ENCODE data around the gene TTLL11. TPM values are rescaled to one million over a fixed set of nuclear protein-coding genes. Genes with fewer than 3 reads are reported as not detected.

The TTLL11 gene
- polyA plus RNA-seq, 1 donor from 2014 or later = 8.0 TPM

- Histone ChIP-seq H3K9ac (ENCODE audit: low read length) (no peak overlapping the region), H3F3A (ENCODE audit: insufficient read depth, low read length, poor library complexity, severe bottlenecking) (no peaks in the 10 kb centered on the region), H4K20me1 (ENCODE audit: insufficient read depth) (no peaks in the 10 kb centered on the region), H3K4me3 (ENCODE audit: low read length) (no peak overlapping the region), H3K79me2 (replicated peaks; ENCODE audit: insufficient read depth, low read length) (no peaks in the 10 kb centered on the region), H3K4me2 (ENCODE audit: low read length) (no peak overlapping the region), H2AFZ (ENCODE audit: low read depth, low read length) (no peak overlapping the region), H3K36me3 (ENCODE audit: insufficient read depth, low read length) (no peaks in the 10 kb centered on the region), H3K27ac (ENCODE audit: low read length) (no peak overlapping the region), H3K9me3 (ENCODE audit: low read length) (no peaks in the 10 kb centered on the region), H3K9me2 (ENCODE audit: insufficient read depth, low read length) (no peaks in the 10 kb centered on the region), H3K27me3 (ENCODE audit: insufficient read depth, low read depth, low read length) (no peaks in the 10 kb centered on the region)
- TF ChIP-seq, protein P1, sequence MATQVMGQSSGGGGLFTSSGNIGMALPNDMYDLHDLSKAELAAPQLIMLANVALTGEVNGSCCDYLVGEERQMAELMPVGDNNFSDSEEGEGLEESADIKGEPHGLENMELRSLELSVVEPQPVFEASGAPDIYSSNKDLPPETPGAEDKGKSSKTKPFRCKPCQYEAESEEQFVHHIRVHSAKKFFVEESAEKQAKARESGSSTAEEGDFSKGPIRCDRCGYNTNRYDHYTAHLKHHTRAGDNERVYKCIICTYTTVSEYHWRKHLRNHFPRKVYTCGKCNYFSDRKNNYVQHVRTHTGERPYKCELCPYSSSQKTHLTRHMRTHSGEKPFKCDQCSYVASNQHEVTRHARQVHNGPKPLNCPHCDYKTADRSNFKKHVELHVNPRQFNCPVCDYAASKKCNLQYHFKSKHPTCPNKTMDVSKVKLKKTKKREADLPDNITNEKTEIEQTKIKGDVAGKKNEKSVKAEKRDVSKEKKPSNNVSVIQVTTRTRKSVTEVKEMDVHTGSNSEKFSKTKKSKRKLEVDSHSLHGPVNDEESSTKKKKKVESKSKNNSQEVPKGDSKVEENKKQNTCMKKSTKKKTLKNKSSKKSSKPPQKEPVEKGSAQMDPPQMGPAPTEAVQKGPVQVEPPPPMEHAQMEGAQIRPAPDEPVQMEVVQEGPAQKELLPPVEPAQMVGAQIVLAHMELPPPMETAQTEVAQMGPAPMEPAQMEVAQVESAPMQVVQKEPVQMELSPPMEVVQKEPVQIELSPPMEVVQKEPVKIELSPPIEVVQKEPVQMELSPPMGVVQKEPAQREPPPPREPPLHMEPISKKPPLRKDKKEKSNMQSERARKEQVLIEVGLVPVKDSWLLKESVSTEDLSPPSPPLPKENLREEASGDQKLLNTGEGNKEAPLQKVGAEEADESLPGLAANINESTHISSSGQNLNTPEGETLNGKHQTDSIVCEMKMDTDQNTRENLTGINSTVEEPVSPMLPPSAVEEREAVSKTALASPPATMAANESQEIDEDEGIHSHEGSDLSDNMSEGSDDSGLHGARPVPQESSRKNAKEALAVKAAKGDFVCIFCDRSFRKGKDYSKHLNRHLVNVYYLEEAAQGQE (IDR thresholded peaks at IDR 0.05; ENCODE audit: borderline replicate concordance) = no peak
- TF ChIP-seq RAD21 (conservative IDR thresholded peaks at IDR 0.05) = no peak
- TF ChIP-seq POLR2AphosphoS5 (IDR thresholded peaks at IDR 0.05) = no peak
- TF ChIP-seq EZH2 (IDR thresholded peaks at IDR 0.05; ENCODE audit: borderline replicate concordance, insufficient read depth, low read length, poor library complexity, severe bottlenecking) = no peak
- no peak for TF ChIP-seq EP300 (conservative IDR thresholded peaks at IDR 0.05; ENCODE audit: poor library complexity, severe bottlenecking)
- no peak for TF ChIP-seq TAF1 (IDR thresholded peaks at IDR 0.05; ENCODE audit: low read depth)
- no peak for TF ChIP-seq SMC3 (conservative IDR thresholded peaks at IDR 0.05; ENCODE audit: poor library complexity)
- no peak for TF ChIP-seq MXI1 (conservative IDR thresholded peaks at IDR 0.05; ENCODE audit: poor library complexity, severe bottlenecking)
- TF ChIP-seq CTCF (IDR thresholded peaks at IDR 0.05; ENCODE audit: poor library complexity, severe bottlenecking) = no peak
These were observed 271.8 kb downstream of the TTLL11 start for GRCh38 chr9:121821326-121821725.

DNA sequence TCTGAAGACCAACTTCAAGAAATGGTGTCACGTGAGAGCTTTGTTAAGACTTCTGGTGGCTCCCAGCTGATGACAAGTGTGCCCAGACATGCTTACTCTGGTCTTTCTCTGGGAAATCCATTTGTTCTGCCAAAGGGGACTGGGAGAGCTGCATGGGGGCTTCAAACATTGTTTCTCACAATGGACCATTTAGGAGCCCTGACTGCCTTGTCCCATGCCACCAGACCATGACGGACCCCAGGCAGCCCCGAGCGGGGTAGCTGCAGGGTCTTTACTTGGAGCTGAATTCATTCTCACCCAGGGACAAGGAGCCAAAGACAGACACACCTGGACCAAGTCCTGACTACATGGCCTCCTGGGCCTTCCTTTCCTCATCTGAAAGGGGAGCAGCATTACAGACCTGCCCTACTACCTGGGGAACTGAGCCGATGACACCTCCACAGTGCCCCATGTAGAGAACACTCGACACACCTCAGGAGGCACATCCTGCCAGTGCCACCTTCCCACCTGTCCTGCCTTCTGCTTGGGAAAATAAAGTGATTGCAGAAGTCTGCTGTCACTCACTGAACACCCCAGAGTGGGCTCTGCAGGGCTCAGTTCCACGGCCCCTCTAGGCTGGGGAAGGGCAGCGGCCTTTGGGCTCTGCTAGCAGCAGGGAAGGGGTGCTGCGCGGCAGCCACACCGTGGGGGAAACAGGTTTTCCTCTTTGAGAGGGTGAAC is 272.7 kb downstream of the TTLL11 start:
- H3K4me3 ChIP-seq (ENCODE audit: low read length) = no peak overlapping the region
- H3K9me3 ChIP-seq (ENCODE audit: low read length) = no peaks in the 10 kb centered on the region
- H3F3A ChIP-seq (ENCODE audit: insufficient read depth, low read length, poor library complexity, severe bottlenecking) = no peaks in the 10 kb centered on the region
- no peak overlapping the region for H3K9ac ChIP-seq (ENCODE audit: low read length)
- H3K79me2 ChIP-seq (replicated peaks; ENCODE audit: insufficient read depth, low read length) = no peaks in the 10 kb centered on the region
- TF ChIP-seq SMC3 (conservative IDR thresholded peaks at IDR 0.05; ENCODE audit: poor library complexity) (no peak), POLR2AphosphoS5 (IDR thresholded peaks at IDR 0.05) (no peak), CTCF (IDR thresholded peaks at IDR 0.05; ENCODE audit: poor library complexity, severe bottlenecking) (no peak), EZH2 (IDR thresholded peaks at IDR 0.05; ENCODE audit: borderline replicate concordance, insufficient read depth, low read length, poor library complexity, severe bottlenecking) (no peak), EP300 (conservative IDR thresholded peaks at IDR 0.05; ENCODE audit: poor library complexity, severe bottlenecking) (no peak), RAD21 (conservative IDR thresholded peaks at IDR 0.05) (no peak), MXI1 (conservative IDR thresholded peaks at IDR 0.05; ENCODE audit: poor library complexity, severe bottlenecking) (no peak), TAF1 (IDR thresholded peaks at IDR 0.05; ENCODE audit: low read depth) (no peak)
- TF ChIP-seq, protein P1 (IDR thresholded peaks at IDR 0.05; ENCODE audit: borderline replicate concordance) = no peak
- H2AFZ ChIP-seq (ENCODE audit: low read depth, low read length) = no peak overlapping the region
- H3K36me3 ChIP-seq (ENCODE audit: insufficient read depth, low read length) = no peaks in the 10 kb centered on the region
- H4K20me1 ChIP-seq (ENCODE audit: insufficient read depth) = no peaks in the 10 kb centered on the region
- no peak overlapping the region for H3K27ac ChIP-seq (ENCODE audit: low read length)
- no peaks in the 10 kb centered on the region for H3K9me2 ChIP-seq (ENCODE audit: insufficient read depth, low read length)
- no peaks in the 10 kb centered on the region for H3K27me3 ChIP-seq (ENCODE audit: insufficient read depth, low read depth, low read length)
- H3K4me2 ChIP-seq (ENCODE audit: low read length) = no peak overlapping the region
